SH-SY5Y (cell line): Measurements from ENCODE around the gene PTPRD.

Source experiments
- GATA2 ChIP-seq: IDR thresholded peaks from 2 replicates; pipeline ENCODE4 v1.6.1; 2011; ENCODE audit warnings: mild to moderate bottlenecking, low read depth, low read length
- GATA3 ChIP-seq: IDR thresholded peaks from 2 replicates; pipeline ENCODE4 v1.6.1; 2011; ENCODE audit warnings: low read depth, mild to moderate bottlenecking, low read length, moderate library complexity

GRCh38 chr9:10661994-10662393 lies 49.2 kb upstream of the PTPRD start:
- TF ChIP-seq GATA2 (no peak), GATA3 (no peak)
